ENCODE results near the gene MAML2.

The MAML2 gene

GRCh38 chr11:96260067-96260511, 82.9 kb downstream of the MAML2 start:
- DNase-seq (ENCODE audit: low read depth) = no peak
- no peak overlapping the region for H3K4me3 ChIP-seq (ENCODE audit: low read depth, low read length)
- no peak for TF ChIP-seq CTCF (IDR thresholded peaks at IDR 0.05; ENCODE audit: insufficient read depth, low read depth, low read length, missing control alignments)

- H3K4me3 ChIP-seq (ENCODE audit: low read depth, low read length) = no peak overlapping the region
- TF ChIP-seq CTCF (IDR thresholded peaks at IDR 0.05; ENCODE audit: insufficient read depth, low read depth, low read length, missing control alignments) = no peak
- DNase-seq (ENCODE audit: low read depth) = no peak
These were observed 83.7 kb downstream of the MAML2 start for GRCh38 chr11:96259134-96259830.

GRCh38 chr11:96257972-96258934, 84.7 kb downstream of the MAML2 start:
- peak; percentile 71 for DNase-seq (ENCODE audit: low read depth)
- no peak for TF ChIP-seq CTCF (IDR thresholded peaks at IDR 0.05; ENCODE audit: insufficient read depth, low read depth, low read length, missing control alignments)
- H3K4me3 ChIP-seq (ENCODE audit: low read depth, low read length) = peak overlapping the region; percentile 35; the same call in 1 of the 2 replicates

GRCh38 chr11:96257036-96257435, 86.0 kb downstream of the MAML2 start:
- H3K4me3 ChIP-seq (ENCODE audit: low read depth, low read length) = no peak overlapping the region

GRCh38 chr11:96256215-96257011, 86.6 kb downstream of the MAML2 start:
- TF ChIP-seq CTCF (IDR thresholded peaks at IDR 0.05; ENCODE audit: insufficient read depth, low read depth, low read length, missing control alignments) = no peak
- DNase-seq (ENCODE audit: low read depth) = peak; percentile 38
- H3K4me3 ChIP-seq (ENCODE audit: low read depth, low read length) = no peak overlapping the region

More at GRCh38 chr11:96257036-96257435, 86.0 kb downstream of the MAML2 start:
- no peak for TF ChIP-seq CTCF (IDR thresholded peaks at IDR 0.05; ENCODE audit: insufficient read depth, low read depth, low read length, missing control alignments)
- no peak for DNase-seq (ENCODE audit: low read depth)

- H3K4me3 ChIP-seq (ENCODE audit: low read depth, low read length) = no peak overlapping the region
- TF ChIP-seq CTCF (IDR thresholded peaks at IDR 0.05; ENCODE audit: insufficient read depth, low read depth, low read length, missing control alignments) = no peak
- no peak for DNase-seq (ENCODE audit: low read depth)
These were observed 88.1 kb downstream of the MAML2 start for GRCh38 chr11:96254854-96255253.
